GM06990 (cell line): ENCODE measurements around the gene MAFF.

Experiments used
- DNase-seq: peaks from one replicate; pipeline ENCODE4 v3.0.0-alpha.2; 2011; ENCODE audit not compliant: insufficient read length; ENCODE audit errors: extremely low read depth
- H3K27me3 ChIP-seq: replicated peaks from 2 replicates; pipeline ENCODE4 v1.6.0; 2011; ENCODE audit warnings: low read length; ENCODE audit not compliant: control insufficient read depth, insufficient read depth
- H3K36me3 ChIP-seq: 2 replicates; pipeline ENCODE4 v1.5.1; 2011; ENCODE audit warnings: low read length; ENCODE audit not compliant: control insufficient read depth, insufficient read depth
- H3K4me3 ChIP-seq: replicated peaks from 2 replicates; pipeline ENCODE4 v1.5.1; 2011; ENCODE audit warnings: low read depth, mild to moderate bottlenecking, control low read depth, low read length
- TF ChIP-seq, protein P1 (sequence below): IDR thresholded peaks from 2 replicates; pipeline ENCODE4 v1.5.1; 2011; ENCODE audit warnings: low read length, control low read depth, mild to moderate bottlenecking, inconsistent platforms; ENCODE audit not compliant: insufficient read depth, poor library complexity, severe bottlenecking

The MAFF gene

GRCh38 chr22:38260761-38261681 is 59.2 kb downstream of the MAFF start:
- Histone ChIP-seq H3K36me3 (no peaks in the 10 kb centered on the region), H3K4me3 (no peak overlapping the region), H3K27me3 (no peaks in the 10 kb centered on the region)
- TF ChIP-seq, protein P1, sequence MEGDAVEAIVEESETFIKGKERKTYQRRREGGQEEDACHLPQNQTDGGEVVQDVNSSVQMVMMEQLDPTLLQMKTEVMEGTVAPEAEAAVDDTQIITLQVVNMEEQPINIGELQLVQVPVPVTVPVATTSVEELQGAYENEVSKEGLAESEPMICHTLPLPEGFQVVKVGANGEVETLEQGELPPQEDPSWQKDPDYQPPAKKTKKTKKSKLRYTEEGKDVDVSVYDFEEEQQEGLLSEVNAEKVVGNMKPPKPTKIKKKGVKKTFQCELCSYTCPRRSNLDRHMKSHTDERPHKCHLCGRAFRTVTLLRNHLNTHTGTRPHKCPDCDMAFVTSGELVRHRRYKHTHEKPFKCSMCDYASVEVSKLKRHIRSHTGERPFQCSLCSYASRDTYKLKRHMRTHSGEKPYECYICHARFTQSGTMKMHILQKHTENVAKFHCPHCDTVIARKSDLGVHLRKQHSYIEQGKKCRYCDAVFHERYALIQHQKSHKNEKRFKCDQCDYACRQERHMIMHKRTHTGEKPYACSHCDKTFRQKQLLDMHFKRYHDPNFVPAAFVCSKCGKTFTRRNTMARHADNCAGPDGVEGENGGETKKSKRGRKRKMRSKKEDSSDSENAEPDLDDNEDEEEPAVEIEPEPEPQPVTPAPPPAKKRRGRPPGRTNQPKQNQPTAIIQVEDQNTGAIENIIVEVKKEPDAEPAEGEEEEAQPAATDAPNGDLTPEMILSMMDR = peak; percentile 33
- no peak for DNase-seq

- peak; percentile 67 for DNase-seq
- no peak overlapping the region for H3K4me3 ChIP-seq
Measured at GRCh38 chr22:38262051-38262795, 60.4 kb downstream of the MAFF start.

DNA sequence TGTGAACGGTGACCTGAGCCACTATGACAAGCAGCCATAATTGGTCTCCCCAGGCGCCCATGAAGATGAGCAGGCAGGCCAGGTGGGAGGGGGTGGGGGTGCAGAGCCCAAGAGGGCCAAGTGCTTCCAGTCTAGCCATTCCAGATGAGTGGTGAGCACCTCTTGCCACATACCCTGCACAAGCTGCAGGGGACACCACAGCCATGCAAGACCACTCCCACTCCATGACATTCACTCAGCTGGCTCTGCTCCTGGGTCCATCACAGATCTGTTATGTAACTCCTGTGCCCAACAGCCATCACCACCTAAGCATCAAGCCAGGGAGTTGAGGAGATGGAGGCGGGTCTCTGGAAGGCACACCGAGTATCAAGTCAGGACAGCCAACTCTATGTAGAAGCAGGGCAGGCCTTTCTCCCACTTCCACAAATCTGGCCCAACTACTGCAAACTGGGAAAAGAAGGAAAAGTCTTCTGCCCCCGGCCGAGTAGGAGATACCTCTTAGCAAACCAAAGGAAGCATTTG is 62.6 kb downstream of the MAFF start:
- Histone ChIP-seq H3K27me3 (no peaks in the 10 kb centered on the region), H3K4me3 (no peak overlapping the region), H3K36me3 (no peaks in the 10 kb centered on the region)
- DNase-seq = no peak
- TF ChIP-seq, protein P1 = no peak

More at GRCh38 chr22:38262051-38262795, 60.4 kb downstream of the MAFF start:
- Histone ChIP-seq H3K36me3 (no peaks in the 10 kb centered on the region), H3K27me3 (no peaks in the 10 kb centered on the region)
- TF ChIP-seq, protein P1 = peak; percentile 88
